GM21576 (cell line): Measurements from ENCODE around the gene PLEKHG4.

Experiments
- ATAC-seq: cut with Tn5 transposase; IDR thresholded peaks from one replicate; pipeline ENCODE4 v1.9.1; 2021; ENCODE audit warnings: mild to moderate bottlenecking, moderate library complexity; ENCODE audit not compliant: unreplicated experiment

The PLEKHG4 gene

GRCh38 chr16:67327743-67328142, 48.4 kb downstream of the PLEKHG4 start:
- no peak for ATAC-seq

DNA sequence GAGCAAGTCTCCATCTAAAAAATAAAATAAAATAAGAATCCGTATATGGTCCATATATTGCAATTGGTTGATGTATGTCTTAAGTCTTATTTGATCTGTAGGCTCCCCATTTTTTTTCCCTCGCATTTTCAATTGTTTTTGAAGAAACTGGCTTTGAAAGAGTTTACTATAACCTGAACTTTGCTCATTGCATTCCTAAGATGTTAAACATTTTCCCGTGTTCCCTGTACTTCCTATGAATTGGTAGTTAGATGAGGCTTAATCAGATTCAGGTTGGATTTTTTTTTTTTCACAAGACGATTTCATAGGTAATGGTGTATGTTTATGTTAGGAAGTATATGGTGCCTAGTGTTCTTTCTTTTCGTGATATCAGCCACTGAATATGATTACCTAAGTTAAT, 50.6 kb downstream of the PLEKHG4 start:
- no peak for ATAC-seq

DNA sequence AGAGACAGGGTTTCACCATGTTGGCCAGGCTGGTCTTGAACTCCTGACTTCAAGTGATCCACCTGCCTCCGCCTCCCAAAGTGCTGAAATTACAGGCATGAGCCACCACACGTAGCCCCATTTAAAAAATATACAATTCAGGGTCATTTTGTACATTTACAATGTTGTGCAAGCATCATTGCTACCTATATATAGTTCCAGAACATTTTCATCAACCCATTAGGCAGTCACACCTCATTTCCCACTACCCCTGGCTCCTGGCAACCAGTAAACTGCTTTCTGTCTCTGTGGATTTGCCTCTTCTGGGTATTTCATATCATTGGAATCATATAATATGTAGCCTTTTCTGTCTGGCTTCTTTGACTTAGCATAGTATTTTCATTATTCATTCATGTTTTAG, 54.0 kb downstream of the PLEKHG4 start:
- no peak for ATAC-seq

- ATAC-seq, result no peak
These were observed 56.8 kb downstream of the PLEKHG4 start for GRCh38 chr16:67336116-67336515.

- ATAC-seq, result no peak
These were observed 57.3 kb downstream of the PLEKHG4 start for GRCh38 chr16:67336648-67337047.
